CD4-positive, alpha-beta T cell (primary cell): ENCODE measurements around the gene ST6GALNAC4. TPM values are rescaled to one million over a fixed set of nuclear protein-coding genes. Genes with fewer than 3 reads are reported as not detected.

Experiments
- ATAC-seq: fragments of 200-7000 bp; cut with Tn5 transposase; one replicate; pipeline ENCODE4 v1.10.0; 2022; ENCODE audit warnings: mild to moderate bottlenecking; ENCODE audit not compliant: poor library complexity
- CTCF ChIA-PET: fragments of 350-600 bp; sonication (Branson Sonifier 250); formaldehyde crosslinking; loops from one replicate; lab custom pipeline; 2021; ENCODE audit warnings: antibody characterized with exemption, inconsistent platforms; lab: Charles Lee
- POLR2A ChIA-PET: fragments of 350-600 bp; sonication (Branson Sonifier 250); formaldehyde crosslinking; loops from one replicate; lab custom pipeline; 2021; ENCODE audit warnings: antibody characterized with exemption, inconsistent platforms; lab: Charles Lee
- DNase-seq, 14 experiments: peaks; one replicate each; pipeline ENCODE4 v3.0.0-alpha.2; 2013 to 2020; ENCODE audit warnings: mixed read lengths in 2 of 14
- H3K27ac ChIP-seq, 2 donors: one replicate each; pipeline versions ENCODE4 v1.5.1 to v1.7.0; 2013; ENCODE audit warnings: low read length in 2 of 2, low read depth in 1 of 2, mild to moderate bottlenecking in 1 of 2
- H3K27me3 ChIP-seq, 2 experiments: 1 replicate in 1 of 2; 2 replicates in 1 of 2; pipeline versions ENCODE4 v1.6.1 to v1.7.0; 2013; ENCODE audit warnings: low read length in 2 of 2, control low read depth in 1 of 2, mild to moderate bottlenecking in 1 of 2, moderate library complexity in 1 of 2; ENCODE audit not compliant: insufficient read depth in 2 of 2, control insufficient read depth in 1 of 2
- H3K36me3 ChIP-seq: one replicate; pipeline ENCODE4 v1.6.1; 2013; ENCODE audit warnings: low read length, control low read depth; ENCODE audit not compliant: insufficient read depth
- H3K4me1 ChIP-seq: one replicate; pipeline ENCODE4 v1.6.1; 2013; ENCODE audit warnings: low read length, control low read depth; ENCODE audit not compliant: insufficient read depth
- H3K4me3 ChIP-seq: one replicate; pipeline ENCODE4 v1.5.1; 2013; ENCODE audit warnings: mild to moderate bottlenecking, low read length, moderate library complexity
- H3K9me3 ChIP-seq, 2 experiments: 1 replicate in 1 of 2; 2 replicates in 1 of 2; pipeline versions ENCODE4 v1.6.1 to v1.7.0; 2013; ENCODE audit warnings: low read length in 2 of 2, mild to moderate bottlenecking in 2 of 2, control low read depth in 1 of 2, moderate library complexity in 1 of 2; ENCODE audit not compliant: control insufficient read depth in 1 of 2, insufficient read depth in 1 of 2
- H3K27ac Mint-ChIP-seq: one replicate; pipeline ENCODE4 v1.8.0; 2020; ENCODE audit warnings: mixed read lengths
- H3K27me3 Mint-ChIP-seq: one replicate; pipeline ENCODE4 v1.8.0; 2021; ENCODE audit warnings: mixed read lengths
- H3K36me3 Mint-ChIP-seq: one replicate; pipeline ENCODE4 v1.8.0; 2021; ENCODE audit warnings: low read depth, mixed read lengths
- H3K4me1 Mint-ChIP-seq: one replicate; pipeline ENCODE4 v1.8.0; 2021; ENCODE audit warnings: low read depth, mixed read lengths
- H3K4me3 Mint-ChIP-seq: one replicate; pipeline ENCODE4 v1.8.0; 2020; ENCODE audit warnings: mild to moderate bottlenecking, mixed read lengths
- H3K9me3 Mint-ChIP-seq: one replicate; pipeline ENCODE4 v1.8.0; 2020; ENCODE audit warnings: mixed read lengths
- intact Hi-C, 2 experiments: fragments of 100-400 bp; cut with DNase I in 1 of 2; cut with micrococcal nuclease in 1 of 2; formaldehyde crosslinking; loops; one replicate each; pipeline versions ENCODE4 v1.15.1 to v1.9.0; 2023 to 2025; cut with DNase I, micrococcal nuclease
- total RNA-seq, 174 experiments: library from RNA in 2 of 174; stranded (reverse) in 2 of 174; gene quantifications; one replicate each; pipeline ENCODE4 v1.2.3 and lab custom pipeline; 2021 to 2026
- TF ChIP-seq, protein P1 (sequence below): fragments of 200-600 bp; IDR thresholded peaks from one replicate; pipeline ENCODE4 v1.8.0; 2022; ENCODE audit warnings: antibody characterized with exemption, mild to moderate bottlenecking

The ST6GALNAC4 gene
- total RNA-seq, 2 experiments from 2014 or later: 28.7 to 30.2 TPM

GRCh38 chr9:127885508-127886281 lies 31.1 kb downstream of the ST6GALNAC4 start:
- Histone ChIP-seq H3K9me3 (no peaks in the 10 kb centered on the region), H3K27ac (no peak overlapping the region), H3K27me3 (no peaks in the 10 kb centered on the region), H3K4me3 (no peak overlapping the region), H3K4me1 (peaks cover 6% of the 10 kb centered on the region), H3K36me3 (peaks cover 52% of the 10 kb centered on the region)
- Mint-ChIP-seq H3K36me3 (peaks cover 70% of the 10 kb centered on the region), H3K9me3 (no peaks in the 10 kb centered on the region), H3K27me3 (no peaks in the 10 kb centered on the region), H3K27ac (no peak overlapping the region), H3K4me3 (no peak overlapping the region), H3K4me1 (peaks cover 5% of the 10 kb centered on the region)
- no peak for DNase-seq
- POLR2A ChIA-PET: interaction anchor here (1.0 to 1.8 kb wide), 4 partner anchors 12 to 187 kb away, joined by 3 to 6 read pairs (median 4); partner anchors contain the start of gene ST6GALNAC4
- intact Hi-C loops: no loop called here
- TF ChIP-seq, protein P1, sequence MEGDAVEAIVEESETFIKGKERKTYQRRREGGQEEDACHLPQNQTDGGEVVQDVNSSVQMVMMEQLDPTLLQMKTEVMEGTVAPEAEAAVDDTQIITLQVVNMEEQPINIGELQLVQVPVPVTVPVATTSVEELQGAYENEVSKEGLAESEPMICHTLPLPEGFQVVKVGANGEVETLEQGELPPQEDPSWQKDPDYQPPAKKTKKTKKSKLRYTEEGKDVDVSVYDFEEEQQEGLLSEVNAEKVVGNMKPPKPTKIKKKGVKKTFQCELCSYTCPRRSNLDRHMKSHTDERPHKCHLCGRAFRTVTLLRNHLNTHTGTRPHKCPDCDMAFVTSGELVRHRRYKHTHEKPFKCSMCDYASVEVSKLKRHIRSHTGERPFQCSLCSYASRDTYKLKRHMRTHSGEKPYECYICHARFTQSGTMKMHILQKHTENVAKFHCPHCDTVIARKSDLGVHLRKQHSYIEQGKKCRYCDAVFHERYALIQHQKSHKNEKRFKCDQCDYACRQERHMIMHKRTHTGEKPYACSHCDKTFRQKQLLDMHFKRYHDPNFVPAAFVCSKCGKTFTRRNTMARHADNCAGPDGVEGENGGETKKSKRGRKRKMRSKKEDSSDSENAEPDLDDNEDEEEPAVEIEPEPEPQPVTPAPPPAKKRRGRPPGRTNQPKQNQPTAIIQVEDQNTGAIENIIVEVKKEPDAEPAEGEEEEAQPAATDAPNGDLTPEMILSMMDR: no peak
- CTCF ChIA-PET: no interaction called here
- ATAC-seq: no peak

DNA sequence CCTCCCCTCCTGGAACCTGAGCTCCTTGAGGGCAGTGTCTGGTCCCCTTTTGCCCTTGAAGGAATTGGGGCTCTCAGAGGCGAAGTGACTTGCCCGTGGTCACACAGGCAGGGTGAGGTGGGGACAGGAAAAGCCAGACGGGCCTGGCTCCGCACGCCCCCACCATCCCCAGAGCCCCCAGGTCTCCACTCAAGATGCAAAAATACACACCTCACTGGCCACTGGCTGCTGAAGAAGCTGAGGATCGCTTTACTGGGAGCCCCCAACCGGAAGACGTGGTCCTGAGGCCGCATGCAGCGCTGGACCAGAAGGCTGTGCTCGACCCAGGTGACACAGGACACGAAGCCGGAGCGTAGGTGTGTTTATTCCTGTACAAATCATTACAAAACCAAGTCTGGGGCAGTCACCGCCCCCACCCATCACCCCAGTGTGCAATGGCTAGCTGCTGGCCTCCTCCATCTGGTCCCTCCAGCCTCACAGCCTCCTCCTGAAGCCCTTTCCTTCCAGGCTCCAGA lies 31.8 kb downstream of the ST6GALNAC4 start:
- ATAC-seq (no peak), DNase-seq (no peak)
- TF ChIP-seq, protein P1: no peak
- Mint-ChIP-seq H3K9me3 (no peaks in the 10 kb centered on the region), H3K36me3 (peaks cover 63% of the 10 kb centered on the region), H3K4me3 (no peak overlapping the region), H3K27me3 (no peaks in the 10 kb centered on the region), H3K4me1 (peaks cover 5% of the 10 kb centered on the region), H3K27ac (no peak overlapping the region)
- Histone ChIP-seq H3K36me3 (peaks cover 46% of the 10 kb centered on the region), H3K27me3 (no peaks in the 10 kb centered on the region), H3K4me1 (peaks cover 6% of the 10 kb centered on the region), H3K9me3 (no peaks in the 10 kb centered on the region), H3K4me3 (no peak overlapping the region), H3K27ac (peak overlapping the region in 1 of 2 donors; percentile 13)
- intact Hi-C loops: loop anchor here in 1 of 2 experiments (5.0 kb wide), 1 partner anchor 32 kb away; the partner anchor contains the start of gene ST6GALNAC4
- POLR2A ChIA-PET: interaction anchor here (1.0 to 1.8 kb wide), 5 partner anchors 12 to 188 kb away, joined by 3 to 6 read pairs (median 3); partner anchors contain the start of gene ST6GALNAC4
- CTCF ChIA-PET: interaction anchor here (0.7 kb wide), 1 partner anchor 25 kb away, joined by 3 read pairs; no protein-coding TSS in a partner anchor

- peak overlapping the region; percentile 44 for H3K27ac Mint-ChIP-seq
- POLR2A ChIA-PET: interaction anchor here (1.0 to 1.8 kb wide), 4 partner anchors 13 to 32 kb away, joined by 3 to 6 read pairs (median 4); partner anchors contain the start of gene ST6GALNAC4
- intact Hi-C loops: loop anchor here in 1 of 2 experiments (5.0 kb wide), 1 partner anchor 33 kb away; the partner anchor contains the start of gene ST6GALNAC4
- H3K27me3 Mint-ChIP-seq: no peaks in the 10 kb centered on the region
- peaks cover 6% of the 10 kb centered on the region for H3K4me1 ChIP-seq
- CTCF ChIA-PET: interaction anchor here (0.7 kb wide), 1 partner anchor 26 kb away, joined by 3 read pairs; no protein-coding TSS in a partner anchor
- no peak overlapping the region for H3K4me3 ChIP-seq
- no peaks in the 10 kb centered on the region for H3K9me3 ChIP-seq
- TF ChIP-seq, protein P1: no peak
- peaks cover 5% of the 10 kb centered on the region for H3K4me1 Mint-ChIP-seq
- no peak overlapping the region for H3K27ac ChIP-seq
- peaks cover 60% of the 10 kb centered on the region for H3K36me3 Mint-ChIP-seq
- no peak overlapping the region for H3K4me3 Mint-ChIP-seq
- H3K9me3 Mint-ChIP-seq: no peaks in the 10 kb centered on the region
- DNase-seq (no peak), ATAC-seq (no peak)
- H3K36me3 ChIP-seq: peaks cover 43% of the 10 kb centered on the region
- no peaks in the 10 kb centered on the region for H3K27me3 ChIP-seq
Measured at GRCh38 chr9:127884427-127884911, 32.4 kb downstream of the ST6GALNAC4 start.
